Stimulated activated CD4-positive, alpha-beta T cell treated with anti-CD3 and anti-CD28 coated beads, Interleukin-4, amount 100 ng/mL, for 4 hours (primary cell): ENCODE results near the gene PDIA6.
"Not testable (repeated sequence)": the region's sequence is repeated elsewhere in the genome, so short reads cannot be mapped to it uniquely, and the experiment has no call there.

Source experiments
- DNase-seq, 2 experiments: peaks; one replicate each; pipeline ENCODE4 v3.0.0-alpha.2; 2020

The PDIA6 gene

GRCh38 chr2:10832203-10832936 lies 19.8 kb upstream of the PDIA6 start:
- peak; percentile 69 to 83 for DNase-seq

DNA sequence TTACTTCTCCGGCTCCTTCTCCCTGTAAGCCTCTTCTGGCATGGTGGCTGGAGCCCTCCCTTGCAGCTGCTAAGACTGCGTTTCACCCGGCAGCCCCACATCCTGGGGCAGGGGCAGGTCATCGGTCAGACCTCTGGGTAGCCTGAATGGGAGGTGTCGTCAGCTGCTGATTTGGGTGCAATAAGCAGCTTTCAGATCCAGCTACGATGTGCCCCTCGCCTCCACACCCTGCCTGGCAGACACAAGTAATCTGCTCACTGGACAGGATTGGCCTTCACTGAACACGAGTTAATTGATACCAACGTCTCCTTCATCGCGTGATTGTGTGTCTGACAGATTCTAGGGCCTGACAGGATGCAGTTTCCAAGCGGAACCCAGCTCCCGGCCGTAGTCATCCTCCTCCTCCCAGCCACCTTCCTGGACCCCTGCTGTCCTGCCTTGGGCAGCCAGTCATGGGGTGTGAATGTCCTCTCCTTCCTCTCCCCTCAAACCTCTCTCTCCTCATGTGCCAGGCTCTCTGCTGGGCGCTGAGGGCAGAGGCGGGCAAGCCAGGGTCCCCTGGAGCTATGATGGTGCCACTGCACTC lies 18.9 kb upstream of the PDIA6 start:
- no peak for DNase-seq

DNA sequence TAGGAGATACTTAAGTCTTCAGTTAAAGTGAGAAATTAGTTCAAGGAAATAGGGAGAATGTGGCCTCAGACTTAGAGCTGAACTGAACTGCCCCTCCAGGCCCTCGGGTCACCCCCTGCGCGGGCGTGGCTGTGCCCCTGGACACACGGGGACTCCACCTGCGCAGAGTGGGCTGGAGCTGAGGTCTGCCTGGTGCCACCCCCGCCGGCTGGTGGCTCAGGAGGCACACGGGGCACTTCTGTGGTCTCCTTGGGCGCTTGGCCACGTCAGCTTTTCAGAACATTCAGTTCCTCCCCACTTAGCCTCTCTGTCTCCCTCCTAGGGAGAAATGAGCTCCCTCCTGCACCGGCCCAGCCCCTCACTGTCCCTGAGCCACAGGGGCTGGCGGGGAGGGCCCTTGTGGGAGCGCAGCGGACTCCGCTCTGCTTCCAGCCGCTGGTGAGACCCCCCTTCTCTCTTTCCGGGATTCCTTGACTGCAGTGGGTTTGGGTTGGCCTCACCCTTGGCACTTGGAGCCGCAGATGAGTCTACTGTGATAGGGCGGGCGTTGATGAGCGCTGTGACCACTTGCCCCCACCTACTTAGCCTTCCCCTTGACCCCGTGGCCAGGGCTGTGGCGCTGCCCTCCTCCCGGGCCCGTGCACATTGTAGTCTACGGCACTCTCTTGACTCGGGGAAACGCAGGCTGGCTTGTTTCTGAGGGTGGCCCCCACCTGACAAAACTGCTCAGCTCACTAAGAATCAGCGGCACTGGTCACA lies 18.2 kb upstream of the PDIA6 start:
- no peak for DNase-seq

- no peak for DNase-seq
These were observed 17.6 kb upstream of the PDIA6 start for GRCh38 chr2:10830203-10830602.

DNA sequence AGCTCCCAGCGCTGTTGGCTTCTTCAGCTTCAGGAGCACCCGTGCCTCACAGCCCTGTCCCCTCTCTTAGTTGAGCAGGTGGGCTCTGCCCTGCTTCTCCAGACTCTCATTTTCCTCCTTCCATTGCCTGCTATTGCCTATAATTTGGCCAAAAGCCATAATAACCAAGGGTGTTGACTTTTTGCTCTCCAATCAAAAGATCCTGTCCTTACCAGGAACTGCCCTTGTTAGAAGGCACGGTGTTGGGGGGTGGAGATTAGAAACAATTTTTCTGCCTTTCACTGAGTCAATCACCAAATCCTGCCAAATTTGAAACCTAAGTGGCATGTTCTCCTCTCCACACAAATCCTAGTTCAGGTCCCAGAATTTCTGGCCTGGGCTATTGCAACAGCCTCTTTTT lies 16.7 kb upstream of the PDIA6 start:
- DNase-seq = no peak

- no peak for DNase-seq
These were observed 15.8 kb upstream of the PDIA6 start for GRCh38 chr2:10828346-10828745.

GRCh38 chr2:10826625-10827024 lies 14.0 kb upstream of the PDIA6 start:
- no peak for DNase-seq

DNA sequence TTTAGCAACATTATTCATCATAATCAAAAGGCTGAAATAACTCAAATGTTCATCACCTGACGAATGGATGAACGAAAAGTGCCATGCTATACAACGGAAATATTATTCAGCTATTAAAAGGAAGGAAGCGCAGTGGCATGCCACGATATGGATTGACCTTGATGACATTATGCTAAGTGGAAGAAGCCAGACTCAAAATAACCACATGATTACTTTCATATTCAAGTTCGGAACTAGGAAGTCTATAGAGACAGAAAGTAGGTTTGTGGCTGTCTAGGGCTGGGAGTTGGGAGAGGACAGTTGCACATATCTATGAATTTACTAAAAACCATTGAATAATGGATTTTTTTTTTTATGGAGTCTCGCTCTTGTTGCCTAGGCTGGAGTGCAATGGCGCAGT lies 13.4 kb upstream of the PDIA6 start:
- no peak for DNase-seq

DNA sequence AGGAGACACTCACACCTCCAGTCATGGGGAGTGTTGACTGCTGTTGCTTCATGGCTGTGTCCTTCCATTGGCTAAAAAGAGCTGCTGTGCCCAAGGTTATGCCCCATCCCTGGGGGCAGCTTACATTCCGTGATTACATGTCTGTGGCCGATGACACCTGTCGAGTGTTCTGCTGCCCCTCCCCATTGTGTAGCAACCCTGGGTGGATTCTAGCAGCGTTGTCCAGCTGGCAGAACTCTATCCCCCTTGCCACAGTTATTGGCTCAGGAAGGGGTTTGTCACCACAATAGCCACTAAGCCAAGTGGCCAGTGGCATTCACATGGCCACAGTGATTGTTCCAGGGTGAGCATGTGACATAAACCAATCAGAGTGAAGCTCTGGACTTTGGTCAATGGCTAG lies 11.6 kb upstream of the PDIA6 start:
- DNase-seq = no peak

- DNase-seq = no peak
These were observed 8.6 kb upstream of the PDIA6 start for GRCh38 chr2:10820978-10821695.

DNA sequence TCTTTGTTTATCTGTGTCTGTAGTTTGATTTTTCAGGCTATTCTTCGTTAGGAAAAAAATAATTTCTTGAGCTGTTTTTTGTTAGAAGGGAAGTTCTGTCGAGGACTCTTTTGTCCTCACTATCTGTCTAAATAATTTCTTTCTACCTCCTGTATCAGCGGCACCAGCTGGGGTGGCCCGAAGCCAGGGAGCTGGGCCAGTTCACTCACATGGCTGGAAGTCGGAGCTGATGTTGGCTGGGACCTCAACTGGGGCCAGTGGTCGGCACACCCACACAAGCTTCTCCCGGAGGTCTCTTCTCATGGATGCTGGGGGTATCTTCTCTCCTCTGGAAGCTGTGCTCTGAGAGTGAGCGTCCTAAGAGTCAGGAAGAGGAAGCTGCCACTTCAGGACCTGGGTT lies 8.0 kb upstream of the PDIA6 start:
- no peak for DNase-seq

GRCh38 chr2:10819714-10820314 lies 7.2 kb upstream of the PDIA6 start:
- DNase-seq = no peak

DNA sequence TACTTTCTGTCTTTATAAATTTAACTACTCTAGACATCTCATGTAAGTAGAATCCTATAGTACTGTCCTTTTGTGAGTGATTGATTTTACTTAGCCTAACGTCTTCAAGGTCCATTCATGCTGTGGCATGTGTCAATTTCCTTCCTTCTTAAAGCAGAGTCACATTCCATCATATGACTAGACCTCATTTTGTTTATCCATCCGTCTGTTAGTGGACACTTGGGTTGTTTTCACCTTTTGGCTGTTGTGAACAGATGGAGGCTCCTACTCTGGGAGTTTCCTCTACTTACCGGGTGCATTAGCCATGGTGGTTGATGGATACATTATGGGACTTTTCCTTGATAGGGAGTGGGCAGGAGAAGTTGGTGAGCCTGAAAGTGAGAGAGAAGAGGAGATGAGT lies 6.4 kb upstream of the PDIA6 start:
- DNase-seq = no peak

DNA sequence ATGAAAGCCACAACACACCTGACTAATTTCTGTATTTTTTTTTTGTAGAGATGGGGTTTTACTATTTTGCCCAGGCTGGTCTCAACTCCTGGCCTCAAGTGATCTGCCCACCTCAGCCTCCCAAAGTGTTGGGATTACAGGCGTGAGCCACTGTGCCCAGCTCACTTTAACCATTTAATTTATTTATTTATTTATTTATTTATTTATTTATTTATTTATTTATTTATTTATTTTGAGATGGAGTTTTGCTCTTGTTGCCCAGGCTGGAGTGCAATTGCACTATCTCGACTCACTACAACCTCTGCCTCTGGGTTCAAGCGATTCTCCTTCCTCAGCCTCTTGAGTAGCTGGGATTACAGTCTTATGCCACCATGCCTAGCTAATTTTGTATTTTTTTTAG lies 5.7 kb upstream of the PDIA6 start:
- DNase-seq = not testable (repeated sequence)

GRCh38 chr2:10817413-10817812 lies 4.8 kb upstream of the PDIA6 start:
- DNase-seq = no peak

- no peak for DNase-seq
These were observed 2.2 kb upstream of the PDIA6 start for GRCh38 chr2:10814571-10815331.

DNA sequence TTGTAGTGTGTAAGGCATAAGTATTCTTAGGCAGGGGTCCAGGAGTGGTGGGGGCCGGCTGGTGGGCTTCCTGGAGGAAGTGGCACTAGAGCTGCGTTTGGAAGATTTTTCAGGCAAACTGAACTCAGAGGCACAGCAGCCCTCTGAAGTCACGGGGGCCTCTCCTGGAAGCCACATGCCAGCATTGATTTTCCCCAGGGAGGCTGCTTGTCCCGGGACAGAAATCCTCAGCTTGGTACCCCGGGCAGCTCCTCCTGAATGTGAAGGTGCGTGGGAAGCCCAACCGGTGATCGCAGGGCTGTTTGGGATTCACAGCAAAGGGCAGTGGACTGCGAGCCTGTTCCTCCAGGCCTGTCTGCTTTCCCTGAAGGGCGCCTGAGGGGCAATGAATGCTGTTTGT lies 1.6 kb upstream of the PDIA6 start:
- no peak for DNase-seq

- not testable (repeated sequence) for DNase-seq
These were observed 866 bp upstream of the PDIA6 start for GRCh38 chr2:10813163-10814138.

DNA sequence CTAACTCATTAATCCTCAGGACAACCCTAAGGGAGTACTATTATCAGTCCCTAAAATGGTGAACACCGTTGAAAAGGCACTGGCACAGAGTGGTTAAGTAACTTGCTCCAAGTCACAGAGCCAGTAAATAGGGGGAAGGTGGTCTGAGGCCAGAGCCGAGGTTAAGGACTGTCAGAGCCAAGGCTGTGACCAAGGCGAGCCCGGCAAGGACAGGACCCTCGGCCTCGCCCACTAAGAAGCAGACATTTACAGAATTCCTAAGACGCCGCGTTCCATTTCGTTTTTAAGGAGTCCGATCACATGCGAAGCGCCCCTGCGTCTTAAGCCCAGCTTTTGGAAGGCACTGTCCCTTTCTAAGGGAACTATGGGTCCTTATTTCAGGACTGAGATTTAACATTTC lies 1.1 kb downstream of the PDIA6 start:
- DNase-seq = no peak

DNA sequence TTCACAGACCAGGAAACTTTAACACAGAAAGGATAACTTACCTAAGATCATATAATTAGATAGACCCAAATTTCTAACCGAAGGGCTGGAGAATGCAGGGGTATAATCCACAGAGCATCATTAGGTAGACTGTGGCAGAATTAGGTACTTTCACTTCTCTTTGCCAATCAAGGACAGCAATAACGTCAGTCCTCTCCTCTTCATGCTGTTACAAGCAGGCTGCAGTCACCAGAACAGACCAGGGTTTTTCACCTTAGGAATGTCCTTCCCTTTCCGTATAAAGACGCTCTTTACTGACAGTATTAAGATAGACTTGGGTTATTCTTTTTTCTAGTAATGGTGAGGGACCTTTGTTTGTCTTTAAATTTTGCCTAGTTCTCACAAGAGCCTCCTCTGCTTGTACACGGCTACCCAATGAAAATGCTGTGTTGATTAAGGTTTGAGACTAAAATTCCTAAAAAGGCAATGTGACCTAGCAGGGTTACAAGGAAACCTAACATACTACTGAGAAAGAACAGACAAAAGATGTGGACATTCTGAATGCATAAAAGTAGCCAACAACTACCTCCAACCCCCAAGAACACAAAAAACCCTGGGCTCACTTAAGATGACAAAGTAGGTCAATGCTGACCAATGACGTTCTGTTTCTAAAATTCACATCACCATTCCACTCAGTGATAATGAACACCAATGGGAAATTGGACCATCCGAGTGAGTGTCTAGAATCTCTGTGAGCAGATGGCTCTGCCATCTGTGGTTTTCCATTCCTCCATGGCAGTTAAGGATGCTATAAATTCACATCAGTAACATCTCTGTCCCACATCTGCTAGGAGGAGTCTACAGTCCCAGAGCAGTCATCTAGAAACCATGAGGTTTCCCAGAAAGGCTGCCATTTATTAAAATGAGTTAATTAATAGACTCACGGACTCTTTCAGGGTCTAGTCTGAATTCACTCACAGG lies 2.1 kb downstream of the PDIA6 start:
- no peak for DNase-seq
